Activated CD8-positive, alpha-beta T cell treated with anti-CD3 and anti-CD28 coated beads, Interleukin-2, amount 10 ng/mL, durations not matched to agents 7 days and 5 days (primary cell): ENCODE measurements around the gene RRAS. TPM values are rescaled to one million over a fixed set of nuclear protein-coding genes. Genes with fewer than 3 reads are reported as not detected.

Experiments
- ATAC-seq: fragments of 150-1000 bp; cut with Tn5 transposase; one replicate; pipeline ENCODE4 v1.10.0; 2021; ENCODE audit warnings: moderate library complexity
- CTCF ChIA-PET: fragments of 350-600 bp; sonication (Branson Sonifier 250); formaldehyde crosslinking; loops from one replicate; lab custom pipeline; 2021; ENCODE audit warnings: antibody characterized with exemption; lab: Charles Lee
- POLR2A ChIA-PET: fragments of 350-600 bp; sonication (Branson Sonifier 250); formaldehyde crosslinking; loops from one replicate; lab custom pipeline; 2021; ENCODE audit warnings: antibody characterized with exemption; lab: Charles Lee
- DNase-seq: peaks from one replicate; pipeline ENCODE4 v3.0.0-alpha.2; 2020
- H3K27ac Mint-ChIP-seq: one replicate; pipeline ENCODE4 v1.8.0; 2021; ENCODE audit warnings: mild to moderate bottlenecking, mixed read lengths
- H3K27me3 Mint-ChIP-seq: one replicate; pipeline ENCODE4 v1.8.0; 2021; ENCODE audit warnings: low read depth, mixed read lengths
- H3K36me3 Mint-ChIP-seq: one replicate; pipeline ENCODE4 v1.8.0; 2021; ENCODE audit warnings: low read depth, mixed read lengths
- H3K4me1 Mint-ChIP-seq: one replicate; pipeline ENCODE4 v1.8.0; 2021; ENCODE audit warnings: low read depth, mixed read lengths
- H3K4me3 Mint-ChIP-seq: one replicate; pipeline ENCODE4 v1.8.0; 2021; ENCODE audit warnings: mild to moderate bottlenecking, mixed read lengths
- H3K9me3 Mint-ChIP-seq: one replicate; pipeline ENCODE4 v1.8.0; 2022; ENCODE audit warnings: mixed read lengths; ENCODE audit not compliant: insufficient read depth
- total RNA-seq, 2 experiments: library from RNA; stranded (reverse); gene quantifications; one replicate each; pipeline ENCODE4 v1.2.3, GENCODE V29; 2021

RRAS gene
- total RNA-seq, 2 experiments from 2014 or later, result 8.1 to 8.4 TPM

GRCh38 chr19:49651820-49652550 lies 12.0 kb upstream of the RRAS start:
- ATAC-seq, result no peak
- Mint-ChIP-seq H3K4me1 (peaks cover 1% of the 10 kb centered on the region), H3K27me3 (no peaks in the 10 kb centered on the region), H3K4me3 (no peak overlapping the region), H3K36me3 (peaks cover 43% of the 10 kb centered on the region), H3K27ac (no peak overlapping the region), H3K9me3 (no peaks in the 10 kb centered on the region)
- ChIA-PET CTCF (no interaction called here), POLR2A (no interaction called here)
- DNase-seq, result no peak

GRCh38 chr19:49651029-49651819 lies 11.3 kb upstream of the RRAS start:
- Mint-ChIP-seq H3K4me3 (no peak overlapping the region), H3K4me1 (peaks cover 1% of the 10 kb centered on the region), H3K27me3 (no peaks in the 10 kb centered on the region), H3K36me3 (peaks cover 44% of the 10 kb centered on the region), H3K9me3 (no peaks in the 10 kb centered on the region), H3K27ac (no peak overlapping the region)
- ATAC-seq, result no peak
- ChIA-PET POLR2A (no interaction called here), CTCF (no interaction called here)
- no peak for DNase-seq

GRCh38 chr19:49646586-49646985 lies 6.6 kb upstream of the RRAS start:
- POLR2A ChIA-PET, result no interaction called here
- H3K9me3 Mint-ChIP-seq, result no peaks in the 10 kb centered on the region
- no peaks in the 10 kb centered on the region for H3K27me3 Mint-ChIP-seq
- no peak for DNase-seq
- CTCF ChIA-PET, result no interaction called here
- H3K27ac Mint-ChIP-seq, result no peak overlapping the region
- ATAC-seq, result no peak
- no peak overlapping the region for H3K4me3 Mint-ChIP-seq
- peaks cover 29% of the 10 kb centered on the region for H3K36me3 Mint-ChIP-seq
- H3K4me1 Mint-ChIP-seq, result peaks cover 28% of the 10 kb centered on the region

GRCh38 chr19:49645995-49646394 lies 6.1 kb upstream of the RRAS start:
- POLR2A ChIA-PET, result interaction anchor here (0.8 kb wide), 1 partner anchor 150 kb away, joined by 3 read pairs; no protein-coding TSS in a partner anchor
- no peak overlapping the region for H3K27ac Mint-ChIP-seq
- peaks cover 31% of the 10 kb centered on the region for H3K4me1 Mint-ChIP-seq
- no peak overlapping the region for H3K4me3 Mint-ChIP-seq
- ATAC-seq (no peak), DNase-seq (no peak)
- H3K36me3 Mint-ChIP-seq, result peaks cover 28% of the 10 kb centered on the region
- H3K9me3 Mint-ChIP-seq, result no peaks in the 10 kb centered on the region
- CTCF ChIA-PET, result interaction anchor here (1.3 kb wide), 1 partner anchor 35 kb away, joined by 3 read pairs; no protein-coding TSS in a partner anchor
- H3K27me3 Mint-ChIP-seq, result no peaks in the 10 kb centered on the region

- no peaks in the 10 kb centered on the region for H3K9me3 Mint-ChIP-seq
- DNase-seq (no peak), ATAC-seq (no peak)
- H3K27me3 Mint-ChIP-seq, result no peaks in the 10 kb centered on the region
- no peak overlapping the region for H3K4me3 Mint-ChIP-seq
- peaks cover 28% of the 10 kb centered on the region for H3K36me3 Mint-ChIP-seq
- ChIA-PET CTCF (interaction anchor here (1.3 kb wide), 1 partner anchor 35 kb away, joined by 3 read pairs; no protein-coding TSS in a partner anchor), POLR2A (interaction anchor here (0.8 to 1.0 kb wide), 2 partner anchors 15 to 151 kb away, joined by 3 to 4 read pairs; no protein-coding TSS in a partner anchor)
- H3K27ac Mint-ChIP-seq, result peak overlapping the region; percentile 34
- peaks cover 35% of the 10 kb centered on the region for H3K4me1 Mint-ChIP-seq
These were observed 5.6 kb upstream of the RRAS start for GRCh38 chr19:49645592-49645991.

GRCh38 chr19:49643466-49643865 lies 3.5 kb upstream of the RRAS start:
- ChIA-PET POLR2A (interaction anchor here (0.8 to 5.4 kb wide), 4 partner anchors 14 to 63 kb away, joined by 3 to 38 read pairs (median 7); partner anchors contain the start of genes BCL2L12, IRF3, NOSIP and PRMT1), CTCF (interaction anchor here (1.1 to 2.7 kb wide), 6 partner anchors 21 to 74 kb away, joined by 3 to 11 read pairs (median 6); partner anchors contain the start of gene PRMT1)
- H3K36me3 Mint-ChIP-seq, result peaks cover 21% of the 10 kb centered on the region
- no peak for DNase-seq
- no peak for ATAC-seq
- H3K9me3 Mint-ChIP-seq, result no peaks in the 10 kb centered on the region
- H3K4me3 Mint-ChIP-seq, result peak overlapping the region; percentile 90
- H3K4me1 Mint-ChIP-seq, result peaks cover 49% of the 10 kb centered on the region
- peaks cover 1% of the 10 kb centered on the region for H3K27me3 Mint-ChIP-seq
- no peak overlapping the region for H3K27ac Mint-ChIP-seq

GRCh38 chr19:49642492-49643035 lies 2.6 kb upstream of the RRAS start:
- POLR2A ChIA-PET, result interaction anchor here (0.8 to 5.4 kb wide), 5 partner anchors 14 to 62 kb away, joined by 3 to 38 read pairs (median 6); partner anchors contain the start of genes BCL2L12, IRF3, NOSIP and PRMT1
- H3K9me3 Mint-ChIP-seq, result no peaks in the 10 kb centered on the region
- peak overlapping the region; percentile 90 for H3K4me3 Mint-ChIP-seq
- CTCF ChIA-PET, result interaction anchor here (1.0 to 2.8 kb wide), 8 partner anchors 21 to 138 kb away, joined by 3 to 13 read pairs (median 6); partner anchors contain the start of gene PRMT1
- no peak for DNase-seq
- H3K36me3 Mint-ChIP-seq, result peaks cover 21% of the 10 kb centered on the region
- H3K4me1 Mint-ChIP-seq, result peaks cover 57% of the 10 kb centered on the region
- peaks cover 4% of the 10 kb centered on the region for H3K27me3 Mint-ChIP-seq
- H3K27ac Mint-ChIP-seq, result peak overlapping the region; percentile 98
- ATAC-seq, result no peak

GRCh38 chr19:49641688-49642491 lies 1.9 kb upstream of the RRAS start, which contains the start of gene SCAF1:
SCAF1 (plus strand) TSS chr19:49642209; CDS start chr19:49645027, 2,818 bp downstream.
- peak within 1 kb of the TSS; percentile 90 for H3K4me3 Mint-ChIP-seq
- no peaks in the 10 kb centered on the region for H3K9me3 Mint-ChIP-seq
- ChIA-PET POLR2A (interaction anchor here (0.8 to 5.4 kb wide), 8 partner anchors 8 to 287 kb away, joined by 3 to 38 read pairs (median 4); partner anchors contain the start of genes ATF5, BCL2L12, IRF3 and NOSIP), CTCF (interaction anchor here (0.9 to 2.8 kb wide), 7 partner anchors 22 to 137 kb away, joined by 3 to 13 read pairs (median 4); partner anchors contain the start of genes PRMT1 and RCN3)
- peaks cover 58% of the 10 kb centered on the region for H3K4me1 Mint-ChIP-seq
- peaks cover 16% of the 10 kb centered on the region for H3K36me3 Mint-ChIP-seq
- H3K27ac Mint-ChIP-seq, result peak within 1 kb of the TSS; percentile 98
- ATAC-seq, result peak; percentile 59
- H3K27me3 Mint-ChIP-seq, result peaks cover 4% of the 10 kb centered on the region
- peak; percentile 99 for DNase-seq

GRCh38 chr19:49639401-49640112 lies 386 bp downstream of the RRAS start:
- peaks cover 4% of the 10 kb centered on the region for H3K27me3 Mint-ChIP-seq
- peak overlapping the region; percentile 90 for H3K4me3 Mint-ChIP-seq
- H3K9me3 Mint-ChIP-seq, result no peaks in the 10 kb centered on the region
- DNase-seq (no peak), ATAC-seq (no peak)
- POLR2A ChIA-PET, result interaction anchor here (0.6 to 5.4 kb wide), 9 partner anchors 10 to 1532 kb away, joined by 3 to 38 read pairs (median 4); partner anchors contain the start of genes BCL2L12, IRF3, NOSIP and PRMT1
- H3K36me3 Mint-ChIP-seq, result peaks cover 5% of the 10 kb centered on the region
- H3K4me1 Mint-ChIP-seq, result peaks cover 54% of the 10 kb centered on the region
- peak overlapping the region; percentile 72 for H3K27ac Mint-ChIP-seq
- CTCF ChIA-PET, result interaction anchor here (0.8 to 2.8 kb wide), 11 partner anchors 32 to 646 kb away, joined by 3 to 13 read pairs (median 5); partner anchors contain the start of genes GYS1, PRMT1 and RUVBL2
